IMR-90 (cell line): ENCODE data around the gene CEP63. TPM values are rescaled to one million over a fixed set of nuclear protein-coding genes. Genes with fewer than 3 reads are reported as not detected.
A peak's percentile ranks its signal among the peaks of the same experiment; 100 is the strongest.

Experiments
- ATAC-seq: fragments of 200-7000 bp; cut with Tn5 transposase; 2 replicates; pipeline ENCODE4 v1.9.1; 2020; ENCODE audit warnings: low read depth, mild to moderate bottlenecking, moderate library complexity
- BruUV-seq: library from RNA; stranded (reverse); fragments of 400-500 nt; replicated peaks from 2 replicates; lab custom pipeline; 2021; lab: Mats Ljungman, UMichigan
- CTCF ChIA-PET: fragments of 300-600 bp; formaldehyde crosslinking; extraction: SDS; loops from one replicate; lab custom pipeline; 2021; ENCODE audit warnings: antibody characterized with exemption; lab: Yijun Ruan, JAX
- POLR2A ChIA-PET: fragments of 300-600 bp; sonication (Branson Sonifier 250); formaldehyde crosslinking; loops from one replicate; lab custom pipeline; 2022; ENCODE audit warnings: antibody characterized with exemption; ENCODE audit not compliant: unreplicated experiment; lab: Charles Lee
- DNase-seq: peaks from one replicate; pipeline ENCODE4 v3.0.0; 2013
- H2AFZ ChIP-seq: replicated peaks from 2 replicates; pipeline ENCODE3; 2013; ENCODE audit warnings: low read length, mild to moderate bottlenecking; ENCODE audit not compliant: poor library complexity
- H2AK5ac ChIP-seq: 2 replicates; pipeline ENCODE4 v1.6.1; 2013; ENCODE audit warnings: low read depth, low read length, inconsistent platforms
- H2AK9ac ChIP-seq: replicated peaks from 2 replicates; pipeline ENCODE3; 2013; ENCODE audit warnings: mild to moderate bottlenecking, low read depth, low read length, moderate library complexity; ENCODE audit not compliant: poor library complexity
- H2BK120ac ChIP-seq: 2 replicates; pipeline ENCODE4 v1.6.1; 2013; ENCODE audit warnings: low read depth, low read length, inconsistent platforms
- H2BK15ac ChIP-seq: 3 replicates; pipeline ENCODE4 v1.6.1; 2013; ENCODE audit warnings: low read depth, low read length, inconsistent platforms
- H2BK20ac ChIP-seq: 2 replicates; pipeline ENCODE4 v1.6.1; 2013; ENCODE audit warnings: low read depth, mild to moderate bottlenecking, inconsistent platforms, low read length, moderate library complexity
- H2BK5ac ChIP-seq: 2 replicates; pipeline ENCODE4 v1.6.1; 2013; ENCODE audit warnings: mild to moderate bottlenecking, low read depth, low read length, inconsistent platforms; ENCODE audit not compliant: poor library complexity, severe bottlenecking
- H3K14ac ChIP-seq: replicated peaks from 2 replicates; pipeline ENCODE4 v1.6.1; 2013; ENCODE audit warnings: low read depth, low read length, inconsistent platforms
- H3K18ac ChIP-seq: 2 replicates; pipeline ENCODE4 v1.6.1; 2013; ENCODE audit warnings: low read depth, low read length, control low read depth
- H3K23ac ChIP-seq: 2 replicates; pipeline ENCODE4 v1.6.1; 2013; ENCODE audit warnings: low read depth, low read length, inconsistent platforms
- H3K27ac ChIP-seq: 2 replicates; pipeline ENCODE4 v1.5.1; 2013; ENCODE audit warnings: mild to moderate bottlenecking, control low read depth, low read length; ENCODE audit not compliant: insufficient read depth
- H3K27me3 ChIP-seq: 2 replicates; pipeline ENCODE4 v1.6.1; 2013; ENCODE audit warnings: low read length; ENCODE audit not compliant: control insufficient read depth, insufficient read depth
- H3K36me3 ChIP-seq: 2 replicates; pipeline ENCODE4 v1.6.1; 2013; ENCODE audit warnings: low read length, mixed read lengths; ENCODE audit not compliant: control insufficient read depth, insufficient read depth
- H3K4ac ChIP-seq: 2 replicates; pipeline ENCODE4 v1.6.1; 2013; ENCODE audit warnings: low read depth, low read length, inconsistent platforms
- H3K4me1 ChIP-seq: 2 replicates; pipeline ENCODE4 v1.6.1; 2013; ENCODE audit warnings: low read length, mixed read lengths; ENCODE audit not compliant: control insufficient read depth, insufficient read depth
- H3K4me2 ChIP-seq: 2 replicates; pipeline ENCODE4 v1.6.1; 2013; ENCODE audit warnings: low read depth, mild to moderate bottlenecking, control low read depth, low read length, moderate library complexity
- H3K4me3 ChIP-seq: 2 replicates; pipeline ENCODE4 v1.5.1; 2013; ENCODE audit warnings: low read depth, mild to moderate bottlenecking, control low read depth, low read length, moderate library complexity; ENCODE audit not compliant: insufficient read depth
- H3K56ac ChIP-seq: 2 replicates; pipeline ENCODE4 v1.6.1; 2013; ENCODE audit warnings: low read length, inconsistent platforms; ENCODE audit not compliant: insufficient read depth; ENCODE audit errors: extremely low read depth
- H3K79me1 ChIP-seq, 2 experiments: 2 replicates each; pipeline ENCODE4 v1.6.1; 2013; ENCODE audit warnings: low read length in 2 of 2, inconsistent platforms in 1 of 2, low read depth in 1 of 2
- H3K9ac ChIP-seq: 2 replicates; pipeline ENCODE4 v1.6.1; 2013; ENCODE audit warnings: low read depth, low read length, control low read depth
- H3K9me1 ChIP-seq: 2 replicates; pipeline ENCODE4 v1.6.1; 2013; ENCODE audit warnings: low read length, inconsistent platforms; ENCODE audit not compliant: insufficient read depth
- H3K9me3 ChIP-seq: 2 replicates; pipeline ENCODE4 v1.6.1; 2013; ENCODE audit warnings: low read length; ENCODE audit not compliant: control insufficient read depth, insufficient read depth
- H4K20me1 ChIP-seq: 2 replicates; pipeline ENCODE4 v1.6.1; 2013; ENCODE audit warnings: low read length, inconsistent platforms; ENCODE audit not compliant: insufficient read depth
- H4K5ac ChIP-seq: 2 replicates; pipeline ENCODE4 v1.6.1; 2013; ENCODE audit warnings: mild to moderate bottlenecking, low read depth, low read length, control low read depth
- H4K8ac ChIP-seq, 2 experiments: 2 replicates each; pipeline ENCODE4 v1.6.1; 2013; ENCODE audit warnings: low read depth in 2 of 2, low read length in 2 of 2, control low read depth in 1 of 2, inconsistent platforms in 1 of 2
- H4K91ac ChIP-seq: 2 replicates; pipeline ENCODE4 v1.6.1; 2013; ENCODE audit warnings: low read depth, low read length, inconsistent platforms; ENCODE audit not compliant: insufficient read depth
- CEBPB ChIP-seq: IDR thresholded peaks from 2 replicates; pipeline ENCODE4 v1.6.1; 2012; ENCODE audit warnings: low read depth, low read length, improper control_type of control experiment
- CHD1 ChIP-seq: IDR thresholded peaks from 2 replicates; pipeline ENCODE4 v1.6.1; 2012; ENCODE audit warnings: low read depth, low read length, improper control_type of control experiment
- FOS ChIP-seq: fragments of 150-350 bp; IDR thresholded peaks from 2 replicates; pipeline ENCODE4 v1.6.1; 2016; ENCODE audit warnings: low read depth, low read length
- MAFK ChIP-seq: IDR thresholded peaks from 2 replicates; pipeline ENCODE4 v1.6.1; 2012; ENCODE audit warnings: low read depth, low read length, improper control_type of control experiment
- MAZ ChIP-seq: IDR thresholded peaks from 2 replicates; pipeline ENCODE4 v1.6.1; 2012; ENCODE audit warnings: low read depth, mild to moderate bottlenecking, low read length, improper control_type of control experiment, moderate library complexity, borderline replicate concordance
- NFE2L2 ChIP-seq: fragments of 150-350 bp; IDR thresholded peaks from 2 replicates; pipeline ENCODE4 v1.6.1; 2016; ENCODE audit warnings: low read depth, mild to moderate bottlenecking, low read length
- POLR2A ChIP-seq: IDR thresholded peaks from 2 replicates; pipeline ENCODE4 v1.6.1; 2012; ENCODE audit warnings: mild to moderate bottlenecking, low read depth, low read length
- RFX5 ChIP-seq: IDR thresholded peaks from 2 replicates; pipeline ENCODE4 v1.8.0; 2012; ENCODE audit warnings: low read depth, mild to moderate bottlenecking, low read length, moderate library complexity
- SMC3 ChIP-seq: fragments of 150-350 bp; IDR thresholded peaks from 2 replicates; pipeline ENCODE4 v1.6.1; 2016; ENCODE audit warnings: low read depth, mild to moderate bottlenecking, antibody characterized with exemption, low read length, moderate library complexity
- WGBS, 2 experiments: methylation state at CpG; one replicate each; pipeline versions ENCODE4 v1.1.5 to v1.1.7; 2013; ENCODE audit warnings: missing lambda C conversion rate in 2 of 2; ENCODE audit not compliant: insufficient read length in 1 of 2; ENCODE audit errors: extremely low coverage in 2 of 2; 5-methylcytosine and 5-hydroxymethylcytosine counted together
- dilution Hi-C: fragments of 300-500 bp; cut with HindIII; formaldehyde crosslinking; loops from one replicate; pipeline ENCODE4 v1.14.3; 2018; ENCODE audit warnings: low sequenced_read_pairs; ENCODE audit not compliant: unreplicated experiment
- in situ Hi-C: fragments of 300-500 bp; cut with MboI; formaldehyde crosslinking; loops from 3 replicates; pipeline ENCODE4 v1.14.3; 2019; ENCODE audit warnings: low sequenced_read_pairs, inconsistent platforms, mixed read lengths
- intact Hi-C: fragments of 100-400 bp; cut with micrococcal nuclease; formaldehyde crosslinking; loops from 2 replicates; pipeline ENCODE4 v1.10.0; 2022
- polyA plus RNA-seq, 3 experiments: library from polyadenylated mRNA; depleted of rRNA; stranded (reverse); fragments of >200 nt; gene quantifications; 2 replicates each; pipeline ENCODE4 v1.2.3, GENCODE V29; 2012; ENCODE audit warnings: low replicate concordance in 1 of 3
- total RNA-seq: library from RNA; depleted of rRNA; stranded (reverse); fragments of >200 nt; gene quantifications from 2 replicates; pipeline ENCODE4 v1.2.3, GENCODE V29; 2012
- TF ChIP-seq, protein P1 (sequence below): fragments of 150-350 bp; IDR thresholded peaks from 2 replicates; pipeline ENCODE4 v1.6.1; 2017; ENCODE audit warnings: mild to moderate bottlenecking, antibody characterized with exemption, low read length, low read depth
- TF ChIP-seq, protein P2 (sequence below): conservative IDR thresholded peaks from 2 replicates; pipeline ENCODE4 v1.5.1; 2012; ENCODE audit warnings: mild to moderate bottlenecking, low read depth, low read length, improper control_type of control experiment

Gene CEP63
- total and polyA plus RNA-seq, 2 of the 4 experiments (the other 2 are of a cell fraction): 6.5 to 9.1 TPM

DNA sequence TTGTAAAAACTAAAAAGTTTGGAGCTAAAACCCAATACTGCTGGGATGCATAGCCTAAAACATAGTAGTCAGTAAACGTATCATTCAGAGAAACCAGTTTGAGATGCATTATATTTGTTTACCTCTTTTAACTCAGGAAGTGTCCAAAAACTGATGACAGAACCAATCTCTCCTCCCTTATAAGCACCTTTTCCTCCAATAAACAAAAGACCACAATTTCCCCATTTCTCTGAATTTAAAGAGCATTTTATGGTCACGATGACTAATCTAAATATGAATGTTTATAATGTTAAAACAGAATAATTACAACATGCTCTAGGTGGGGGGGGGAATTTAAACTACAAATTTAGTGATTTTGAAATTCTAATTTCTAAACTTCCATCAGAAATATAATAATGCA, 58.5 kb downstream of the CEP63 start:
- Histone ChIP-seq H3K14ac (no peak overlapping the region), H2AK5ac (no peak overlapping the region), H2AK9ac (no peak overlapping the region), H4K5ac (no peak overlapping the region), H3K56ac (no peak overlapping the region), H3K18ac (no peak overlapping the region), H3K27ac (no peak overlapping the region), H3K27me3 (no peaks in the 10 kb centered on the region), H4K8ac (no peak overlapping the region), H2AFZ (no peak overlapping the region), H2BK120ac (no peak overlapping the region), H2BK15ac (no peak overlapping the region), H3K9me1 (no peaks in the 10 kb centered on the region), H3K9ac (no peak overlapping the region), H3K4me3 (no peak overlapping the region), H4K91ac (no peak overlapping the region), H3K23ac (no peak overlapping the region), H4K20me1 (no peaks in the 10 kb centered on the region), H3K9me3 (no peaks in the 10 kb centered on the region), H3K4me2 (no peak overlapping the region), H2BK5ac (no peak overlapping the region), H2BK20ac (no peak overlapping the region), H3K4me1 (no peaks in the 10 kb centered on the region), H3K4ac (no peak overlapping the region), H3K79me1 (no peaks in the 10 kb centered on the region), H3K36me3 (peaks cover 5% of the 10 kb centered on the region)
- BruUV-seq: no TSS peak
- intact Hi-C loops: no loop called here
- ATAC-seq: no peak; the same call in 1 of the 2 replicates
- dilution Hi-C loops: no loop called here
- CTCF ChIA-PET: no interaction called here
- DNase-seq: peak; percentile 8
- TF ChIP-seq MAZ (no peak), NFE2L2 (no peak), CEBPB (no peak), RFX5 (no peak), POLR2A (no peak), FOS (no peak), SMC3 (no peak), CHD1 (no peak), MAFK (no peak)
- TF ChIP-seq, protein P1, sequence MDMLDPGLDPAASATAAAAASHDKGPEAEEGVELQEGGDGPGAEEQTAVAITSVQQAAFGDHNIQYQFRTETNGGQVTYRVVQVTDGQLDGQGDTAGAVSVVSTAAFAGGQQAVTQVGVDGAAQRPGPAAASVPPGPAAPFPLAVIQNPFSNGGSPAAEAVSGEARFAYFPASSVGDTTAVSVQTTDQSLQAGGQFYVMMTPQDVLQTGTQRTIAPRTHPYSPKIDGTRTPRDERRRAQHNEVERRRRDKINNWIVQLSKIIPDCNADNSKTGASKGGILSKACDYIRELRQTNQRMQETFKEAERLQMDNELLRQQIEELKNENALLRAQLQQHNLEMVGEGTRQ: no peak
- TF ChIP-seq, protein P2, sequence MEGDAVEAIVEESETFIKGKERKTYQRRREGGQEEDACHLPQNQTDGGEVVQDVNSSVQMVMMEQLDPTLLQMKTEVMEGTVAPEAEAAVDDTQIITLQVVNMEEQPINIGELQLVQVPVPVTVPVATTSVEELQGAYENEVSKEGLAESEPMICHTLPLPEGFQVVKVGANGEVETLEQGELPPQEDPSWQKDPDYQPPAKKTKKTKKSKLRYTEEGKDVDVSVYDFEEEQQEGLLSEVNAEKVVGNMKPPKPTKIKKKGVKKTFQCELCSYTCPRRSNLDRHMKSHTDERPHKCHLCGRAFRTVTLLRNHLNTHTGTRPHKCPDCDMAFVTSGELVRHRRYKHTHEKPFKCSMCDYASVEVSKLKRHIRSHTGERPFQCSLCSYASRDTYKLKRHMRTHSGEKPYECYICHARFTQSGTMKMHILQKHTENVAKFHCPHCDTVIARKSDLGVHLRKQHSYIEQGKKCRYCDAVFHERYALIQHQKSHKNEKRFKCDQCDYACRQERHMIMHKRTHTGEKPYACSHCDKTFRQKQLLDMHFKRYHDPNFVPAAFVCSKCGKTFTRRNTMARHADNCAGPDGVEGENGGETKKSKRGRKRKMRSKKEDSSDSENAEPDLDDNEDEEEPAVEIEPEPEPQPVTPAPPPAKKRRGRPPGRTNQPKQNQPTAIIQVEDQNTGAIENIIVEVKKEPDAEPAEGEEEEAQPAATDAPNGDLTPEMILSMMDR: no peak
- POLR2A ChIA-PET: no interaction called here
- no CpG with 5 or more reads among the region's 2 CpGs for WGBS, 2 experiments
- in situ Hi-C loops: no loop called here
